Measurements from ENCODE around the gene LAT.

DNA sequence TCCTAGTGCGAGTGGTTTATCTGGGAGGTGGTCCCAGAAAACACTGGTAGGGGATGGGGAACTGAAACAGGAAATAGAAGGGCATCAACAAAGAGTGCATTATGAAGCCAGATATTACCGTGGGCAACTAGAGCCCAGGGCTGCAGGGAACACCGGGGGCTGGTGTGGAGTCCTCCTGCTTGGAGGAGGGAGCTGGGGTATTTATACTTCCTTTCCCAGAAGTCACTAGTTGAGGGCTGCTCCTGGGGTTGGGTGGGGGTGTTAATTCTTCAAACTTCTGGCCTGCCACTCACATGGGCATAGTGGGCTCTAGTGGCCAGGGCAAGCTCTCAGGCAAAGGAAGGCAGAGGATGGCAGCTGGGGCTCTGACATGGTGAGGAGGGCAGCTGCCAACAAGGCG, 14.7 kb downstream of the LAT start:
- TF ChIP-seq, protein P1, sequence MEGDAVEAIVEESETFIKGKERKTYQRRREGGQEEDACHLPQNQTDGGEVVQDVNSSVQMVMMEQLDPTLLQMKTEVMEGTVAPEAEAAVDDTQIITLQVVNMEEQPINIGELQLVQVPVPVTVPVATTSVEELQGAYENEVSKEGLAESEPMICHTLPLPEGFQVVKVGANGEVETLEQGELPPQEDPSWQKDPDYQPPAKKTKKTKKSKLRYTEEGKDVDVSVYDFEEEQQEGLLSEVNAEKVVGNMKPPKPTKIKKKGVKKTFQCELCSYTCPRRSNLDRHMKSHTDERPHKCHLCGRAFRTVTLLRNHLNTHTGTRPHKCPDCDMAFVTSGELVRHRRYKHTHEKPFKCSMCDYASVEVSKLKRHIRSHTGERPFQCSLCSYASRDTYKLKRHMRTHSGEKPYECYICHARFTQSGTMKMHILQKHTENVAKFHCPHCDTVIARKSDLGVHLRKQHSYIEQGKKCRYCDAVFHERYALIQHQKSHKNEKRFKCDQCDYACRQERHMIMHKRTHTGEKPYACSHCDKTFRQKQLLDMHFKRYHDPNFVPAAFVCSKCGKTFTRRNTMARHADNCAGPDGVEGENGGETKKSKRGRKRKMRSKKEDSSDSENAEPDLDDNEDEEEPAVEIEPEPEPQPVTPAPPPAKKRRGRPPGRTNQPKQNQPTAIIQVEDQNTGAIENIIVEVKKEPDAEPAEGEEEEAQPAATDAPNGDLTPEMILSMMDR (conservative IDR thresholded peaks at IDR 0.05; ENCODE audit: low read length) = no peak
- TF ChIP-seq EZH2phosphoT487 (IDR thresholded peaks at IDR 0.05; ENCODE audit: borderline replicate concordance, low read depth, low read length) = no peak

All from OCI-LY7 (cell line).